Raji (cell line): Measurements from ENCODE around the gene CPB2.

Experiments used
- POLR2A ChIP-seq: IDR thresholded peaks from 2 replicates; pipeline ENCODE4 v1.6.1; 2011; ENCODE audit warnings: low read depth, low read length, control low read depth; ENCODE audit not compliant: insufficient read depth

The CPB2 gene

GRCh38 chr13:46116653-46117502, 12.0 kb upstream of the CPB2 start:
- TF ChIP-seq POLR2A, result no peak

- TF ChIP-seq POLR2A, result no peak
Observed at GRCh38 chr13:46114613-46115012, 9.8 kb upstream of the CPB2 start.

- TF ChIP-seq POLR2A, result no peak
Observed at GRCh38 chr13:46113596-46113995, 8.8 kb upstream of the CPB2 start.

DNA sequence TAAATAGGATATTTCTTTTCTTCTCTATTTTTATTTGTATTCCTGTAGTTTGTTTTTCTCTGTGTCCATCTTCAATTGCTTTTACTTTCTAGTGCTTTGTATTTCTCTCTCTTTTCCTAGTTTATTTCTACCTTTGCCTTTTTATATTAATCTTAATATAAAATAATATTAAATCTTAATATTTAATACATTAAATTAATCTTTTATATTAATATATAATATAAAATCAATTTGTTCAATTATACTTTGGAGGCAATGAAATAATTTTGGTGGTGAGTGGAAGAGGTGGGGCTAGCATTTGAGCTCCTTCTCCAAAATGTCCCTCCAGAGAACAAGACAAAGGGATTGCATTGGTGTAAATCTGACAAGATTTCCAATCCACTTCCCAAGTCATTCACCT, 6.3 kb upstream of the CPB2 start:
- TF ChIP-seq POLR2A, result no peak

- TF ChIP-seq POLR2A, result no peak
Observed at GRCh38 chr13:46109451-46109850, 4.6 kb upstream of the CPB2 start.

DNA sequence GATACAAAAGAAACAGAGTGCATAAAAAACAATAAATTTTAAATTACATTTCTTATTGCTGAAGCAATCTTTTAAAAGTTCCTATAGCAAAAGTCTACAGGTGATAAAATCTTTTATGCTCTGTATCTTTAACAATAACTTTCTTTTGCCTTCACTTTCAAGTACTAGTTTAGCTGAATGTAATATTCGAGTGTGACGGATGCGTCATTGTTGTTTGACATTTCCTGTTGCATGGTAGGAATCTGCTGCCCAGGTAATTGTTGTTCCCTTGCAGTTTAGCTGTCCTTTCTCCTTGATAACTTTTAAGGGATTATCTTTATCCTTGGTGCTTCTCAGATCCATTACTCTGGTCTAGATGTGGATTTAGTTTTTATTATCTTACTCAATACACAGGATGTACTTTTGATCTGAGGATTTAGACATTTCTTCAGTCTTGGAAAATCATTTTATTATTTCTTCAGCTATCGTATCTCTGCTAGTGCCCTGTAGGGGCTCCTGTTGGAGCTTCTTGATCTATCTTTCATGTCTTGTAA, 2.1 kb upstream of the CPB2 start:
- TF ChIP-seq POLR2A, result no peak

DNA sequence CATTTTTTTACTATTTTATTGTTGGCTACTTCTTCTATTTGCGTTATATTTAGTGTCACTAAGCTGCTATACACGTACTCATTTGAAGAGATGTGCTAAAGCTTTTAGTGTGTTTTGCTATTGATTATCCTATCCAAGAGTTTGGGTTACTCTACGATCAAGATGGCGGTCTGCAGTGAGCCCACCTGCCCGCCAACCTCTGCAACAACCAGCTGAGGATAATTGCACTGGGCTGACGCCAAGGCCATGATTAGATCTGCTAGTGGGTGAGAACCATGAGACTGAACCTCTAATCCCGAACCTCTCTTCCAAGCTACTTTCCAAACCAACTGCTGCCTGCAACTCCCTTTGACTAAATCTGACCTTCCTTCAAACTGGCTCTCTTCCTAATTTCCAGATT, 1.8 kb downstream of the CPB2 start:
- no peak for TF ChIP-seq POLR2A

DNA sequence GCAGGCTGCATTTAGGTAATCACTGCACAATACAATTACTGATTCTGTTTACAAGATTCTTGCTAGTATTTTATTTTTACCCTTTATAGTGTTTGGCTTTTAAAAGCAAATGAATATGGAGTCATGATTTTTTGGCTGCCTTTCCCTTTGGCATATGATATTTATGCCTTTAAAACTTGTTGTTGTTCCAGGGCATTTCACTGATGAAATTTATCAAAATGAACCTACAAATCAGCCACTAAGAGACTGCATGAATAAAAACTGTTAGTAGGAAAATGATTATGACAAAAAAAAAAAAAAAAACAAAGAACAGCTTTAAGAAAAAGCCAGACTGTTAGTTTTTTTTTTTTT, 2.6 kb downstream of the CPB2 start:
- TF ChIP-seq POLR2A, result no peak

- TF ChIP-seq POLR2A, result no peak
Observed at GRCh38 chr13:46101484-46102254, 3.2 kb downstream of the CPB2 start.

- no peak for TF ChIP-seq POLR2A
Observed at GRCh38 chr13:46101002-46101401, 3.8 kb downstream of the CPB2 start.

DNA sequence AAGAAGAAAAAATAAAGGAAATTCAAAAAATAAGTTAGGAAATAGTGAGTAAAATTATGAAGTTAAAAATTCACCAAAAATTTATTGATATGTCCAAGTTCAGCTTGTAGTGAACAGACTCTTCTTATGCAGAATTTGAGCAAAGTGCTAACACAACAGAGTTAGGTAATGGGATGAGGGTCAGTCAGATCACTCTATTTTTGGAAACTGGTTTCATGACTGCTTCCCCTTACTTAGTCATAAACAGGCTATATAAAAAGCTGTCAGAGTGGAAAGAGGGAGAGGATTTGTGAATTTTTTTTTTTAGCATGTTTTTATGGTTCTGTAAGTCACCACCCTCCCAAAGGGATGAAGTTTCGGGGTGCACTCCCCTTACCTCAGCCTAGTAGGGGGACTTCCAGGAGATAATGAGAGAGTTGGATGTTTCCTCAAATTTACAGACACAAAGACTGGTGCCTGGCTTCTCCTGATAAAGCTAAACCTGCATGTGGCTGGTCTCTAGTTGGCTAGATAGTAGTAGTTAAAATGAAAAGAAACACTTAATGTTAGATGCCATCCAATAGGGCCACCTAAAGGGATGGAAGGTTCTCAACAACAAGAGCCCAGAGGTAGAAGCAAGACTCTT, 4.5 kb downstream of the CPB2 start:
- no peak for TF ChIP-seq POLR2A

- no peak for TF ChIP-seq POLR2A
Observed at GRCh38 chr13:46097663-46098062, 7.2 kb downstream of the CPB2 start.

GRCh38 chr13:46097015-46097414, 7.8 kb downstream of the CPB2 start:
- TF ChIP-seq POLR2A, result no peak

DNA sequence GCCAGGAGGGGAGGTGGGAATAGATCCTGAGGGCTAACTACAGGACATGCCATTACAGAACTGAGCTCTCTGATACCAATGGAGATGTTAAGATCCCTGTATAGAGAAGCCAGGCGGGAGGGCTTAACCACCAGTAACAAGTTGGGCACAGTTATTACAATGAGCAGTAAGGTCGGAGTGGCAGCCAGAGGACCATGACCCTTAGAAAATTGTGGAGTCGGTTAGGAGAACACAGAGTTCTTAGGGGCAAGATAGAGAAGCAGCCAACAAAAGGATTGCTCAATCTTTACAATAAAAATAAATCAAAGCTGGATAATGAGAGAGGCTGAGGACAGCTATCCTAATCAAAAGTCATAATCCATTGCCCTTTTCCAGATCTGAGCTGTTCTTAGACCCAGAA, 10.4 kb downstream of the CPB2 start:
- TF ChIP-seq POLR2A, result no peak

DNA sequence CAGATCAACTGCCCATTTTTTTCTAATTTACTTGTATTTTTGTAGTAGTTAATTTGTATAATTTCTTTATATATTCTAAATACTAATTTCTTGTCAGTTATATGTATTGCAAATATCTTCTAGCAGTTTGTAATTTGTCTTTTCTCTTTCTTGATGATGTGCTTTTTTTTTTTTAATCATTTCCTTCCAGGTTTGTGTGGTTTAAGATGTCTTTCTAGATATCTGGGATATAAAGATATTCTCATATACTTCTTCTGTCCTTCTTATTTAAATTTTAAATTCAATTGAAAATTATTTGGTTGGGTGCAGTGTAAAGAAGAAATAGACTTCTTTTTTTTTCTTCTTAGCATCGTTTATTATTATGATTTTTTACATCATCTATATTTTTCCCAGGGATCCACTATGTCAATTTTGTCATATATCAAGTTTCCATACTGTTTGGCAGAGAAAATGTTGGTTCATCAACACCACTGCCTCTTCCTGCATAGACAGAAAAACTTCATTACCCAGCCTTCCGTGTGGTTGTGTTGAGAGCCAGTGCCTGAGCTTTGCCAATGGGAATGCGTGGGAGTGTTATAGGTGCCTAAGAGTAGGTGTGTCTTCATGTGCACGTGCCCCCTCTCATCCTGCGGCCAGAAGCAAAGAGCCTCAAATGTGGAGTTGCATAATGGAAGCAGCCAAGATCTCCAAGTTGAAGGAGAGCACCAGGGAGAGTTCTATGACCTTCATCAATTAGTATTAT, 15.8 kb downstream of the CPB2 start:
- no peak for TF ChIP-seq POLR2A
